H9 (cell line): ENCODE measurements around the gene LRRC27. TPM values are rescaled to one million over a fixed set of nuclear protein-coding genes. Genes with fewer than 3 reads are reported as not detected.

ENCODE experiments used
- DNase-seq: peaks from one replicate; pipeline ENCODE4 v3.0.0-alpha.2; 2017
- H2AFZ ChIP-seq: one replicate; pipeline ENCODE4 v1.6.1; 2013; ENCODE audit warnings: mild to moderate bottlenecking, low read length, control low read depth, moderate library complexity
- H2AK5ac ChIP-seq: 2 replicates; pipeline ENCODE4 v1.6.1; 2013; ENCODE audit warnings: low read length, control low read depth, mixed read lengths; ENCODE audit not compliant: insufficient read length
- H2BK120ac ChIP-seq: one replicate; pipeline ENCODE4 v1.6.1; 2013; ENCODE audit warnings: low read depth, mild to moderate bottlenecking, low read length, control low read depth, inconsistent platforms; ENCODE audit not compliant: poor library complexity, severe bottlenecking
- H2BK12ac ChIP-seq: 2 replicates; pipeline ENCODE4 v1.6.1; 2013; ENCODE audit warnings: low read length, control low read depth, mixed read lengths, low read depth; ENCODE audit not compliant: insufficient read length
- H2BK15ac ChIP-seq: 2 replicates; pipeline ENCODE4 v1.6.1; 2013; ENCODE audit warnings: low read depth, low read length, control low read depth
- H2BK20ac ChIP-seq: one replicate; pipeline ENCODE4 v1.6.1; 2013; ENCODE audit warnings: low read depth, mild to moderate bottlenecking, low read length, control low read depth, inconsistent platforms; ENCODE audit not compliant: poor library complexity, severe bottlenecking
- H2BK5ac ChIP-seq: 2 replicates; pipeline ENCODE4 v1.6.1; 2013; ENCODE audit warnings: low read length, control low read depth, mixed read lengths; ENCODE audit not compliant: insufficient read length
- H3K14ac ChIP-seq: 2 replicates; pipeline ENCODE4 v1.6.1; 2013; ENCODE audit warnings: low read length, control low read depth; ENCODE audit not compliant: insufficient read depth
- H3K18ac ChIP-seq: 2 replicates; pipeline ENCODE4 v1.6.1; 2013; ENCODE audit warnings: low read depth, mild to moderate bottlenecking, mixed read lengths, low read length, control low read depth; ENCODE audit not compliant: insufficient read length
- H3K23ac ChIP-seq: 2 replicates; pipeline ENCODE4 v1.6.1; 2013; ENCODE audit warnings: low read length, control low read depth, mixed read lengths, low read depth; ENCODE audit not compliant: insufficient read length
- H3K23me2 ChIP-seq: 2 replicates; pipeline ENCODE4 v1.6.1; 2013; ENCODE audit warnings: low read depth, mild to moderate bottlenecking, mixed read lengths, low read length, control low read depth; ENCODE audit not compliant: insufficient read length, poor library complexity, severe bottlenecking
- H3K27ac ChIP-seq: 2 replicates; pipeline ENCODE4 v1.5.1; 2013; ENCODE audit warnings: low read length, control low read depth, mixed read lengths, low read depth; ENCODE audit not compliant: insufficient read length
- H3K27me3 ChIP-seq: 2 replicates; pipeline ENCODE4 v1.6.1; 2013; ENCODE audit warnings: low read length, control low read depth, inconsistent platforms; ENCODE audit not compliant: insufficient read depth
- H3K4ac ChIP-seq: 2 replicates; pipeline ENCODE4 v1.6.1; 2013; ENCODE audit warnings: low read depth, mild to moderate bottlenecking, control low read depth, inconsistent platforms, low read length, moderate library complexity
- H3K4me1 ChIP-seq: 2 replicates; pipeline ENCODE4 v1.6.1; 2013; ENCODE audit warnings: low read length, control low read depth, inconsistent platforms; ENCODE audit not compliant: insufficient read depth
- H3K4me2 ChIP-seq: 2 replicates; pipeline ENCODE4 v1.6.1; 2013; ENCODE audit warnings: low read length, control low read depth, mixed read lengths; ENCODE audit not compliant: insufficient read length, insufficient read depth
- H3K56ac ChIP-seq: 2 replicates; pipeline ENCODE4 v1.6.1; 2013; ENCODE audit warnings: low read depth, mild to moderate bottlenecking, mixed read lengths, low read length, control low read depth; ENCODE audit not compliant: insufficient read length
- H3K79me1 ChIP-seq: 2 replicates; pipeline ENCODE4 v1.6.1; 2013; ENCODE audit warnings: low read depth, mild to moderate bottlenecking, moderate library complexity, low read length, control low read depth, inconsistent platforms; ENCODE audit not compliant: insufficient read depth, poor library complexity, severe bottlenecking
- H3K79me2 ChIP-seq: 2 replicates; pipeline ENCODE4 v1.6.1; 2013; ENCODE audit warnings: low read length, control low read depth, inconsistent platforms; ENCODE audit not compliant: insufficient read depth
- H3K9ac ChIP-seq: 2 replicates; pipeline ENCODE4 v1.6.1; 2013; ENCODE audit warnings: low read length, control low read depth, mixed read lengths; ENCODE audit not compliant: insufficient read length; ENCODE audit errors: extremely low read depth
- H3K9me3 ChIP-seq: one replicate; pipeline ENCODE4 v1.6.1; 2013; ENCODE audit warnings: low read depth, low read length, inconsistent platforms; ENCODE audit not compliant: control insufficient read depth
- H3T11ph ChIP-seq: one replicate; pipeline ENCODE4 v1.6.1; 2013; ENCODE audit warnings: mild to moderate bottlenecking, low read length, control low read depth, inconsistent platforms
- H4K20me1 ChIP-seq: one replicate; pipeline ENCODE4 v1.6.1; 2013; ENCODE audit not compliant: control insufficient read depth, insufficient read length, insufficient read depth
- H4K5ac ChIP-seq: 2 replicates; pipeline ENCODE4 v1.6.1; 2013; ENCODE audit warnings: low read depth, mild to moderate bottlenecking, mixed read lengths, low read length, control low read depth; ENCODE audit not compliant: insufficient read length
- H4K8ac ChIP-seq: replicated peaks from 2 replicates; pipeline ENCODE4 v1.6.1; 2013; ENCODE audit warnings: low read length, control low read depth, mixed read lengths, low read depth; ENCODE audit not compliant: insufficient read length
- H4K91ac ChIP-seq: 2 replicates; pipeline ENCODE4 v1.6.1; 2013; ENCODE audit warnings: low read depth, mild to moderate bottlenecking, moderate library complexity, mixed read lengths, low read length, control low read depth; ENCODE audit not compliant: insufficient read length
- H3K27ac Mint-ChIP-seq, 3 experiments: 2 replicates in 2 of 3; 3 replicates in 1 of 3; pipeline ENCODE4 v1.8.0; 2020 to 2021; ENCODE audit warnings: mixed read lengths in 3 of 3, mild to moderate bottlenecking in 1 of 3, moderate library complexity in 1 of 3
- H3K27me3 Mint-ChIP-seq: 2 replicates; pipeline ENCODE4 v1.8.0; 2021; ENCODE audit warnings: low read depth, mild to moderate bottlenecking, moderate library complexity, mixed read lengths
- H3K36me3 Mint-ChIP-seq, 3 experiments: 2 replicates in 2 of 3; 3 replicates in 1 of 3; pipeline ENCODE4 v1.8.0; 2020 to 2021; ENCODE audit warnings: low read depth in 3 of 3, mixed read lengths in 3 of 3; ENCODE audit not compliant: insufficient read depth in 1 of 3
- H3K4me1 Mint-ChIP-seq, 2 experiments: 2 replicates each; pipeline ENCODE4 v1.8.0; 2020; ENCODE audit warnings: mixed read lengths in 2 of 2
- H3K4me3 Mint-ChIP-seq, 2 experiments: 2 replicates in 1 of 2; 3 replicates in 1 of 2; pipeline ENCODE4 v1.8.0; 2020 to 2021; ENCODE audit warnings: mild to moderate bottlenecking in 2 of 2, mixed read lengths in 2 of 2, moderate library complexity in 1 of 2
- H3K9me3 Mint-ChIP-seq, 2 experiments: 2 replicates in 1 of 2; 3 replicates in 1 of 2; pipeline ENCODE4 v1.8.0; 2020; ENCODE audit warnings: mild to moderate bottlenecking in 2 of 2, mixed read lengths in 2 of 2, moderate library complexity in 1 of 2
- WGBS: extraction: QIAGEN DNeasy Blood & Tissue Kit; methylation state at CpG from one replicate; pipeline ENCODE4 v1.1.7; 2013; ENCODE audit warnings: missing lambda C conversion rate, low lambda C conversion rate, mixed read lengths; ENCODE audit not compliant: insufficient read length; ENCODE audit errors: extremely low coverage; 5-methylcytosine and 5-hydroxymethylcytosine counted together
- total RNA-seq: library from RNA; stranded (reverse); gene quantifications from 2 replicates; pipeline ENCODE4 v1.2.1, GENCODE V29; 2021
- TF ChIP-seq, protein P1 (sequence below): fragments of 200-600 bp; sonication (generic); conservative IDR thresholded peaks from 3 replicates; pipeline ENCODE4 v1.8.0; 2021; ENCODE audit warnings: antibody characterized with exemption, mild to moderate bottlenecking

The LRRC27 gene
- total RNA-seq, 1 experiment from 2014 or later: 2.7 TPM

- Histone ChIP-seq H3K4me2 (no peak overlapping the region), H3K79me1 (no peaks in the 10 kb centered on the region), H2BK5ac (no peak overlapping the region), H3K18ac (no peak overlapping the region), H4K8ac (no peak overlapping the region), H3K27ac (no peak overlapping the region), H2BK15ac (no peak overlapping the region), H2BK20ac (no peak overlapping the region), H3K79me2 (no peaks in the 10 kb centered on the region), H2AFZ (no peak overlapping the region), H3K23ac (no peak overlapping the region), H3K4me1 (no peaks in the 10 kb centered on the region; the same call in 1 of the 2 replicates), H4K91ac (no peak overlapping the region), H3K27me3 (no peaks in the 10 kb centered on the region), H3K9ac (no peak overlapping the region), H3K56ac (peak overlapping the region; percentile 4), H3K14ac (no peak overlapping the region), H2AK5ac (no peak overlapping the region), H3K23me2 (no peaks in the 10 kb centered on the region), H4K5ac (no peak overlapping the region), H2BK120ac (no peak overlapping the region), H4K20me1 (no peaks in the 10 kb centered on the region), H3K9me3 (no peaks in the 10 kb centered on the region), H3T11ph (no peak overlapping the region), H2BK12ac (no peak overlapping the region), H3K4ac (no peak overlapping the region)
- Mint-ChIP-seq H3K9me3 (peaks cover 7 to 8% of the 10 kb centered on the region in 2 experiments), H3K36me3 (peaks cover 0 to 8% (median 7%) of the 10 kb centered on the region in 3 experiments; a peak in 3 of 7 replicates), H3K4me1 (peaks cover 7 to 14% of the 10 kb centered on the region in 2 experiments), H3K4me3 (0 out of 5 replicates have a peak overlapping the region, but pooled peaks of 1 of the 2 experiments have one; percentile 15), H3K27me3 (peaks cover 11% of the 10 kb centered on the region), H3K27ac (no peak overlapping the region; a peak in 1 of 7 replicates)
- WGBS: no CpG with 5 or more reads among the region's 2 CpGs
- DNase-seq: no peak
- TF ChIP-seq, protein P1, sequence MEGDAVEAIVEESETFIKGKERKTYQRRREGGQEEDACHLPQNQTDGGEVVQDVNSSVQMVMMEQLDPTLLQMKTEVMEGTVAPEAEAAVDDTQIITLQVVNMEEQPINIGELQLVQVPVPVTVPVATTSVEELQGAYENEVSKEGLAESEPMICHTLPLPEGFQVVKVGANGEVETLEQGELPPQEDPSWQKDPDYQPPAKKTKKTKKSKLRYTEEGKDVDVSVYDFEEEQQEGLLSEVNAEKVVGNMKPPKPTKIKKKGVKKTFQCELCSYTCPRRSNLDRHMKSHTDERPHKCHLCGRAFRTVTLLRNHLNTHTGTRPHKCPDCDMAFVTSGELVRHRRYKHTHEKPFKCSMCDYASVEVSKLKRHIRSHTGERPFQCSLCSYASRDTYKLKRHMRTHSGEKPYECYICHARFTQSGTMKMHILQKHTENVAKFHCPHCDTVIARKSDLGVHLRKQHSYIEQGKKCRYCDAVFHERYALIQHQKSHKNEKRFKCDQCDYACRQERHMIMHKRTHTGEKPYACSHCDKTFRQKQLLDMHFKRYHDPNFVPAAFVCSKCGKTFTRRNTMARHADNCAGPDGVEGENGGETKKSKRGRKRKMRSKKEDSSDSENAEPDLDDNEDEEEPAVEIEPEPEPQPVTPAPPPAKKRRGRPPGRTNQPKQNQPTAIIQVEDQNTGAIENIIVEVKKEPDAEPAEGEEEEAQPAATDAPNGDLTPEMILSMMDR: no peak
These were observed 60.3 kb downstream of the LRRC27 start for GRCh38 chr10:132392184-132392800.
